ENCODE data around the gene DNAAF5. TPM values are rescaled to one million over a fixed set of nuclear protein-coding genes. Genes with fewer than 3 reads are reported as not detected.

The DNAAF5 gene
- total and polyA plus RNA-seq, 2 of the 13 experiments (the other 11 are each of a cell fraction or from before 2014, with no cell fraction given), result 11.9 to 21.5 TPM

- TF ChIP-seq ZNF512B (CRISPR knock-in tag; IDR thresholded peaks at IDR 0.05; ENCODE audit: borderline replicate concordance), result no peak
- TF ChIP-seq WIZ (CRISPR knock-in tag; IDR thresholded peaks at IDR 0.05), result no peak
- TF ChIP-seq GTF2F1 (IDR thresholded peaks at IDR 0.05; ENCODE audit: low read length), result no peak
- TF ChIP-seq NONO (IDR thresholded peaks at IDR 0.05), result no peak
- 0 out of 2 replicates have a peak, but pooled peaks have one; percentile 8 for TF ChIP-seq NONO (CRISPR knock-in tag; conservative IDR thresholded peaks at IDR 0.05)
- TF ChIP-seq ATAD3A (CRISPR knock-in tag; IDR thresholded peaks at IDR 0.05), result no peak
- no peak for TF ChIP-seq ZSCAN5A (CRISPR knock-in tag; IDR thresholded peaks at IDR 0.05; ENCODE audit: borderline replicate concordance)
- no peak for TF ChIP-seq ZBTB38 (CRISPR knock-in tag; IDR thresholded peaks at IDR 0.05)
- peak; percentile 41; the same call in 1 of the 2 replicates for TF ChIP-seq SPEN (CRISPR knock-in tag; IDR thresholded peaks at IDR 0.05; ENCODE audit: low read depth)
- no peak for TF ChIP-seq PCBP2 (optimal IDR thresholded peaks at IDR 0.05; ENCODE audit: low read depth, low read length, poor library complexity, severe bottlenecking)
- TF ChIP-seq CEBPG (CRISPR knock-in tag; IDR thresholded peaks at IDR 0.05), result no peak
- TF ChIP-seq ZNF260 (CRISPR knock-in tag; IDR thresholded peaks at IDR 0.05; ENCODE audit: borderline replicate concordance, low read depth), result no peak
- no peak for TF ChIP-seq MED1 (CRISPR knock-in tag; IDR thresholded peaks at IDR 0.05)
- no peak for TF ChIP-seq HHEX (CRISPR knock-in tag; IDR thresholded peaks at IDR 0.05)
- no peak for TF ChIP-seq RBAK (CRISPR knock-in tag; IDR thresholded peaks at IDR 0.05)
- no peak for TF ChIP-seq ZBTB3 (CRISPR knock-in tag; IDR thresholded peaks at IDR 0.05; ENCODE audit: borderline replicate concordance, low read depth)
- TF ChIP-seq ZNF781 (CRISPR knock-in tag; IDR thresholded peaks at IDR 0.05; ENCODE audit: borderline replicate concordance, not compliant biosample characterization), result no peak
- TF ChIP-seq EP300 (IDR thresholded peaks at IDR 0.05; ENCODE audit: low read depth in 2 of 2, low read length in 2 of 2), result no peak
- TF ChIP-seq EP300 (CRISPR knock-in tag; IDR thresholded peaks at IDR 0.05; ENCODE audit: borderline replicate concordance), result no peak
- no peak for TF ChIP-seq NFAT5 (CRISPR knock-in tag; IDR thresholded peaks at IDR 0.05)
- TF ChIP-seq CREB3 (CRISPR knock-in tag; IDR thresholded peaks at IDR 0.05), result no peak
- TF ChIP-seq ZNF331 (CRISPR knock-in tag; IDR thresholded peaks at IDR 0.05), result no peak
These were observed 89.8 kb downstream of the DNAAF5 start (continued) for GRCh38 chr7:816300-816750.

All from HepG2 (cell line).